Transverse colon (tissue), 4 donors: ENCODE results near the gene DRC7.

ENCODE experiments used
- CTCF ChIP-seq, 5 experiments: fragments of 200-600 bp in 3 of 5; fragments of 450-650 bp in 2 of 5; sonication (generic) in 3 of 5; IDR thresholded peaks; 1 replicate in 2 of 5; 2 replicates in 3 of 5; pipeline ENCODE4 v1.5.1; 2016 to 2017; ENCODE audit warnings: antibody characterized with exemption in 5 of 5, inconsistent platforms in 3 of 5, mild to moderate bottlenecking in 2 of 5, moderate library complexity in 1 of 5
- EP300 ChIP-seq: sonication (generic); formaldehyde crosslinking; IDR thresholded peaks from one replicate; pipeline ENCODE4 v1.6.1; 2017; ENCODE audit warnings: antibody characterized with exemption, low read depth
- POLR2AphosphoS5 ChIP-seq, 3 donors: sonication (generic); formaldehyde crosslinking; IDR thresholded peaks; one replicate each; pipeline ENCODE4 v1.6.1; 2016; ENCODE audit warnings: antibody characterized with exemption in 3 of 3

DNA sequence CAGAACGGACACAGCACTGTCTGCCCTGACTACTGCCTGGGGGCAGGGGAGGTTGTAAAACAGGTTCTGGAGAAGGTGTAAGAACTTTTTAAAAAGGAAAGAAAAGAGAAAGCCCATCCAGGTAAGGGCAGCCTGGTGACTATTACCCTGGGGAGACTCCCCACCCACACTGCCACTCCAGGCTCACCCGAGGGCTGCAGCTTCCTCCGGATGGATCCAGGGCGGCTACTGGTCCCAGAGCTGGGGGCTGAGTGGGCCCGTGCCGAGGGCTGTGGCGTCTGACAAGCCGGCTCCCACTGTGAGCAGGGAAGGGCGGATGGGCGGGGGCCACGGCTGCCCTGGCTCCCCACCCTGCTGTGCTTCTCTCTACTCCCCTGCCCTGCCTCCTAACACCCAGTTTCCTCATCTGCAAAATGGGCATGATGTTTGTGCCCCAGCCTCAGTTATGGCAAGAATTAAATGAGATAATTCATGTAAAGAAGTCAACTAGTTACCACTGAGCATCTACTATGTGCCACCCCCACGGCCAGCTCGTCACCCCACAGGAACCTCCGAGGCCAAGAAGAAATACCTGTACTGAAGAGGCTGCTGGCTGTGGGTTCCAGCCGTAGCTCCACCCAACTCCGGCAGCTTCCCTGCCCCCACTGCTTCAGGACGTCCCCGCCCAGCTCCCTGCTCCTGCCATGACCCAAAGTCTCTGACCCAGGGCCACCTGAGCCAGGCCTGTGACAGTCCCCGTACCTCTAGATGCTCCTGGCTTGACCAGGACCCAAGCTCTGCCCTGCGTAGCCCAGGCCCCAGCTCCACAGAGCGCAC is 65.1 kb downstream of the DRC7 start:
- TF ChIP-seq CTCF (IDR thresholded peaks at IDR 0.05) (no peak), POLR2AphosphoS5 (IDR thresholded peaks at IDR 0.05) (no peak), EP300 (no peak)
